Ishikawa (cell line): ENCODE results near the gene HDGF.

Source experiments
- CEBPB ChIP-seq: IDR thresholded peaks from 2 replicates; pipeline ENCODE4 v1.6.1; 2012
- CREB1 ChIP-seq: IDR thresholded peaks from 2 replicates; pipeline ENCODE4 v1.6.1; 2012; ENCODE audit warnings: low read depth
- EGR1 ChIP-seq: IDR thresholded peaks from 2 replicates; pipeline ENCODE4 v1.6.1; 2012
- EP300 ChIP-seq: IDR thresholded peaks from 2 replicates; pipeline ENCODE4 v1.6.1; 2012; ENCODE audit warnings: borderline replicate concordance
- FOXM1 ChIP-seq: IDR thresholded peaks from 2 replicates; pipeline ENCODE4 v1.6.1; 2012; ENCODE audit warnings: low read depth, borderline replicate concordance
- MAX ChIP-seq: IDR thresholded peaks from 2 replicates; pipeline ENCODE4 v1.6.1; 2012
- NFIC ChIP-seq: IDR thresholded peaks from 2 replicates; pipeline ENCODE4 v1.6.1; 2012
- RAD21 ChIP-seq: IDR thresholded peaks from 2 replicates; pipeline ENCODE4 v1.6.1; 2012; ENCODE audit warnings: low read depth
- TAF1 ChIP-seq: IDR thresholded peaks from 2 replicates; pipeline ENCODE4 v1.6.1; 2012; ENCODE audit warnings: low read depth, mild to moderate bottlenecking
- TCF12 ChIP-seq: IDR thresholded peaks from 2 replicates; pipeline ENCODE4 v1.6.1; 2012; ENCODE audit warnings: low read depth
- TEAD4 ChIP-seq: IDR thresholded peaks from 2 replicates; pipeline ENCODE4 v1.6.1; 2012
- USF1 ChIP-seq: IDR thresholded peaks from 2 replicates; pipeline ENCODE4 v1.6.1; 2012
- YY1 ChIP-seq: IDR thresholded peaks from 2 replicates; pipeline ENCODE4 v1.6.1; 2012; ENCODE audit warnings: low read depth
- ZBTB7A ChIP-seq: IDR thresholded peaks from 2 replicates; pipeline ENCODE4 v1.6.1; 2012; ENCODE audit warnings: low read depth
- TF ChIP-seq, protein P1 (sequence below): IDR thresholded peaks from 2 replicates; pipeline ENCODE4 v1.6.1; 2012; ENCODE audit warnings: low read depth, mild to moderate bottlenecking

Gene HDGF

GRCh38 chr1:156707417-156708217 is 43.9 kb downstream of the HDGF start:
- TF ChIP-seq TCF12 (no peak), NFIC (no peak), TEAD4 (no peak), RAD21 (no peak), FOXM1 (no peak), TAF1 (no peak), EGR1 (no peak), ZBTB7A (no peak), CREB1 (no peak), CEBPB (no peak), USF1 (no peak), YY1 (no peak), MAX (no peak), EP300 (no peak)
- TF ChIP-seq, protein P1, sequence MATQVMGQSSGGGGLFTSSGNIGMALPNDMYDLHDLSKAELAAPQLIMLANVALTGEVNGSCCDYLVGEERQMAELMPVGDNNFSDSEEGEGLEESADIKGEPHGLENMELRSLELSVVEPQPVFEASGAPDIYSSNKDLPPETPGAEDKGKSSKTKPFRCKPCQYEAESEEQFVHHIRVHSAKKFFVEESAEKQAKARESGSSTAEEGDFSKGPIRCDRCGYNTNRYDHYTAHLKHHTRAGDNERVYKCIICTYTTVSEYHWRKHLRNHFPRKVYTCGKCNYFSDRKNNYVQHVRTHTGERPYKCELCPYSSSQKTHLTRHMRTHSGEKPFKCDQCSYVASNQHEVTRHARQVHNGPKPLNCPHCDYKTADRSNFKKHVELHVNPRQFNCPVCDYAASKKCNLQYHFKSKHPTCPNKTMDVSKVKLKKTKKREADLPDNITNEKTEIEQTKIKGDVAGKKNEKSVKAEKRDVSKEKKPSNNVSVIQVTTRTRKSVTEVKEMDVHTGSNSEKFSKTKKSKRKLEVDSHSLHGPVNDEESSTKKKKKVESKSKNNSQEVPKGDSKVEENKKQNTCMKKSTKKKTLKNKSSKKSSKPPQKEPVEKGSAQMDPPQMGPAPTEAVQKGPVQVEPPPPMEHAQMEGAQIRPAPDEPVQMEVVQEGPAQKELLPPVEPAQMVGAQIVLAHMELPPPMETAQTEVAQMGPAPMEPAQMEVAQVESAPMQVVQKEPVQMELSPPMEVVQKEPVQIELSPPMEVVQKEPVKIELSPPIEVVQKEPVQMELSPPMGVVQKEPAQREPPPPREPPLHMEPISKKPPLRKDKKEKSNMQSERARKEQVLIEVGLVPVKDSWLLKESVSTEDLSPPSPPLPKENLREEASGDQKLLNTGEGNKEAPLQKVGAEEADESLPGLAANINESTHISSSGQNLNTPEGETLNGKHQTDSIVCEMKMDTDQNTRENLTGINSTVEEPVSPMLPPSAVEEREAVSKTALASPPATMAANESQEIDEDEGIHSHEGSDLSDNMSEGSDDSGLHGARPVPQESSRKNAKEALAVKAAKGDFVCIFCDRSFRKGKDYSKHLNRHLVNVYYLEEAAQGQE, result no peak

GRCh38 chr1:156706657-156707416 is 44.6 kb downstream of the HDGF start:
- TF ChIP-seq TCF12 (no peak), MAX (no peak), EP300 (no peak), USF1 (no peak), EGR1 (no peak), FOXM1 (no peak)
- TF ChIP-seq, protein P1, result no peak

DNA sequence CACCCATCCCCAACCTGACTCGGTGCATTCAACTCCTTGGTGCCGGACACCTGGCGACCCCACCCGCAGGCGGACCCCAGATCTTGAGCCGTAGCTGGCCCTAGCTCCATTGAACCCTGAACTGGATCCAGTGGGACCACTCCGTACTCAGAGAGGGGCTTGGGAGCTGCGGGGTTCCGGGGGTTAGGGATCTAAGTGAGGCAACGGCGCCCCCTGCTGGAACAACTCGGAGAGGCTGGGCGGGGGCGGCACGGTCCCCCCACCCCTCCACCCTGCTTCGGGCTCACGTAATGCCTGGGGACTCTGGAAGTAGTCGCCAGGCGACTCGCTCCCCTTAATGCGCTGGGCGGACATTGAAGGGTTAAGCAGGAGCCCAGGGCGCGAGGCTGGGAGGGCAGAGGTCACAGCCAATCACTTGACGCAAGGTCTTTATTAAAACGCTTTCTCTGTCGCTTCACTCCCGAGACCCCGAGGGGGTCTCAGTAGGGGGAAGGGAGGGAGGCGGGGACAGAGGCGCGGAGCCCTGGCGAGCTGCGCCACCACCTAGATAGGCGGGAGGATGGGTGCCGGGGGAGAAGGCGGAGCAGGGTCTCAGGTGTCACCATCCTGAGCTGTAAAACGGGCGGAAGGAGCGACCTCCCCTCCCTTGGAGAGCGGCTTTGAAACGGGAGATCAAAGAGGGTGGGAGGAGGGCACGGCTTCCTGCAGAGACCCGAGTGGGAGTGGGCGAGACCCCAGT is 45.4 kb downstream of the HDGF start:
- peak; percentile 95 for TF ChIP-seq EGR1
- no peak for TF ChIP-seq FOXM1
- no peak for TF ChIP-seq NFIC
- TF ChIP-seq YY1, result 0 out of 2 replicates have a peak, but pooled peaks have one; percentile 26
- TF ChIP-seq CEBPB, result no peak
- TF ChIP-seq MAX, result peak; percentile 57
- TF ChIP-seq TCF12, result 0 out of 2 replicates have a peak, but pooled peaks have one; percentile 43
- peak; percentile 98 for TF ChIP-seq ZBTB7A
- TF ChIP-seq RAD21, result peak; percentile 78
- TF ChIP-seq TAF1, result no peak
- TF ChIP-seq TEAD4, result no peak
- no peak for TF ChIP-seq USF1
- TF ChIP-seq, protein P1, result no peak
- TF ChIP-seq CREB1, result 0 out of 2 replicates have a peak, but pooled peaks have one; percentile 13
- no peak for TF ChIP-seq EP300
